Measurements from ENCODE around the gene HDAC4.
"Not testable (repeated sequence)": the region's sequence is repeated elsewhere in the genome, so short reads cannot be mapped to it uniquely, and the experiment has no call there.

The HDAC4 gene

GRCh38 chr2:239400596-239401066 is at the start of gene HDAC4:
TSS of gene HDAC4 (minus strand) at chr2:239401020. CDS start at chr2:239352699, 48,321 bp downstream.
- TF ChIP-seq BHLHE40 (IDR thresholded peaks at IDR 0.05; ENCODE audit: borderline replicate concordance) (no peak), ELF4 (IDR thresholded peaks at IDR 0.05) (no peak), L3MBTL2 (conservative IDR thresholded peaks at IDR 0.05) (no peak), FOXA1 (IDR thresholded peaks at IDR 0.05) (no peak)

GRCh38 chr2:239449468-239449867 is 48.6 kb upstream of the HDAC4 start:
- CTCF ChIA-PET; POLR2A ChIA-PET; DNase-seq (ENCODE audit: extremely low spot score): not testable (repeated sequence)

More at GRCh38 chr2:239400596-239401066, at the start of gene HDAC4:
- no peak for DNase-seq (ENCODE audit: extremely low spot score)
- POLR2A ChIA-PET, result interaction anchor here (0.5 to 1.0 kb wide), 7 partner anchors 16 to 531 kb away, joined by 3 to 4 read pairs (median 3); no protein-coding TSS in a partner anchor
- CTCF ChIA-PET, result no interaction called here

- no peak for DNase-seq (ENCODE audit: extremely low spot score)
- ChIA-PET CTCF (no interaction called here), POLR2A (no interaction called here)
- TF ChIP-seq PKNOX1 (IDR thresholded peaks at IDR 0.05) (no peak), SUZ12 (IDR thresholded peaks at IDR 0.05) (no peak)
Observed at GRCh38 chr2:239445771-239446524, 45.1 kb upstream of the HDAC4 start.

- CTCF ChIA-PET, result no interaction called here
- POLR2A ChIA-PET, result interaction anchor here (1.4 kb wide), 1 partner anchor 11 kb away, joined by 3 read pairs; no protein-coding TSS in a partner anchor
- DNase-seq (ENCODE audit: extremely low spot score), result no peak
- no peak for TF ChIP-seq LEF1 (IDR thresholded peaks at IDR 0.05; ENCODE audit: borderline replicate concordance)
- no peak for TF ChIP-seq FOXA1 (IDR thresholded peaks at IDR 0.05)
- TF ChIP-seq L3MBTL2 (conservative IDR thresholded peaks at IDR 0.05), result no peak
- no peak for TF ChIP-seq FOXM1 (IDR thresholded peaks at IDR 0.05; ENCODE audit: borderline replicate concordance)
- TF ChIP-seq PKNOX1 (IDR thresholded peaks at IDR 0.05), result no peak
- no peak for TF ChIP-seq CTBP1 (IDR thresholded peaks at IDR 0.05; ENCODE audit: borderline replicate concordance)
- TF ChIP-seq BHLHE40 (IDR thresholded peaks at IDR 0.05; ENCODE audit: borderline replicate concordance), result no peak
- no peak for TF ChIP-seq ELF4 (IDR thresholded peaks at IDR 0.05)
- TF ChIP-seq SP1 (IDR thresholded peaks at IDR 0.05), result no peak
- no peak for TF ChIP-seq ARNT (IDR thresholded peaks at IDR 0.05)
- no peak for TF ChIP-seq FOXK2 (IDR thresholded peaks at IDR 0.05)
- no peak for TF ChIP-seq ZNF384 (IDR thresholded peaks at IDR 0.05)
- no peak for TF ChIP-seq NFRKB (IDR thresholded peaks at IDR 0.05)
- no peak for TF ChIP-seq HDGF (IDR thresholded peaks at IDR 0.05; ENCODE audit: borderline replicate concordance)
- no peak for TF ChIP-seq TARDBP (IDR thresholded peaks at IDR 0.05)
- no peak for TF ChIP-seq SUZ12 (IDR thresholded peaks at IDR 0.05)
Observed at GRCh38 chr2:239444626-239445577, 44.1 kb upstream of the HDAC4 start.

- ChIA-PET POLR2A (interaction anchor here (1.4 kb wide), 1 partner anchor 11 kb away, joined by 3 read pairs; no protein-coding TSS in a partner anchor), CTCF (no interaction called here)
- DNase-seq (ENCODE audit: extremely low spot score), result no peak
Observed at GRCh38 chr2:239443666-239444567, 43.1 kb upstream of the HDAC4 start.

More at GRCh38 chr2:239443666-239444567, 43.1 kb upstream of the HDAC4 start:
- TF ChIP-seq ARNT (IDR thresholded peaks at IDR 0.05) (no peak), CTBP1 (IDR thresholded peaks at IDR 0.05; ENCODE audit: borderline replicate concordance) (no peak), NFRKB (IDR thresholded peaks at IDR 0.05) (no peak), PKNOX1 (IDR thresholded peaks at IDR 0.05) (no peak), FOXK2 (IDR thresholded peaks at IDR 0.05) (no peak), SP1 (IDR thresholded peaks at IDR 0.05) (no peak), FOXA1 (IDR thresholded peaks at IDR 0.05) (no peak), FOXM1 (IDR thresholded peaks at IDR 0.05; ENCODE audit: borderline replicate concordance) (no peak), ZNF384 (IDR thresholded peaks at IDR 0.05) (no peak), L3MBTL2 (conservative IDR thresholded peaks at IDR 0.05) (no peak), LEF1 (IDR thresholded peaks at IDR 0.05; ENCODE audit: borderline replicate concordance) (no peak), TARDBP (IDR thresholded peaks at IDR 0.05) (no peak), BHLHE40 (IDR thresholded peaks at IDR 0.05; ENCODE audit: borderline replicate concordance) (no peak), SUZ12 (IDR thresholded peaks at IDR 0.05) (no peak), ELF4 (IDR thresholded peaks at IDR 0.05) (no peak), HDGF (IDR thresholded peaks at IDR 0.05; ENCODE audit: borderline replicate concordance) (no peak)

Data from HEK293T (cell line).